Thoracic aorta (tissue), 2 donors: ENCODE results near the gene FAM120A. TPM values are rescaled to one million over a fixed set of nuclear protein-coding genes. Genes with fewer than 3 reads are reported as not detected.

Source experiments
- ATAC-seq: fragments of 150-250 bp; one replicate; pipeline ENCODE4 v1.8.0; 2017; ENCODE audit warnings: low read depth; ENCODE audit not compliant: insufficient number of reproducible peaks, low FRiP score
- DNase-seq: peaks from one replicate; pipeline ENCODE4 v3.0.0-alpha.2; 2020; ENCODE audit warnings: low spot score
- H3K27ac ChIP-seq, 2 donors: fragments of 200-600 bp; sonication (generic); 1 replicate in 1 of 2; 2 replicates in 1 of 2; pipeline ENCODE4 v1.5.1; 2016; ENCODE audit warnings: mild to moderate bottlenecking in 2 of 2, moderate library complexity in 2 of 2
- H3K27me3 ChIP-seq: fragments of 200-600 bp; sonication (generic); replicated peaks from 2 replicates; pipeline ENCODE4 v1.6.0; 2016; ENCODE audit warnings: mild to moderate bottlenecking; ENCODE audit not compliant: insufficient read depth
- H3K36me3 ChIP-seq: fragments of 200-600 bp; sonication (generic); one replicate; pipeline ENCODE4 v1.5.1; 2016
- H3K4me1 ChIP-seq, 2 donors: fragments of 200-600 bp; sonication (generic); 1 replicate in 1 of 2; 2 replicates in 1 of 2; pipeline versions ENCODE4 v1.5.1 to v1.6.0; 2016; ENCODE audit warnings: low read depth in 2 of 2, mild to moderate bottlenecking in 1 of 2; ENCODE audit not compliant: control insufficient read depth in 1 of 2
- H3K4me3 ChIP-seq: fragments of 200-600 bp; sonication (generic); 2 replicates; pipeline ENCODE4 v1.5.1; 2016; ENCODE audit warnings: mild to moderate bottlenecking
- H3K9me3 ChIP-seq: fragments of 200-600 bp; sonication (generic); 2 replicates; pipeline ENCODE4 v1.5.1; 2016
- CTCF ChIP-seq: fragments of 200-600 bp; sonication (generic); IDR thresholded peaks from one replicate; pipeline ENCODE4 v1.5.1; 2019; ENCODE audit warnings: antibody characterized with exemption
- total RNA-seq, 2 donors: library from RNA; depleted of rRNA; stranded (reverse); fragments of >200 nt; gene quantifications; one replicate each; pipeline versions ENCODE4 v1.1.0 to v1.2.3, GENCODE V29; 2016

Gene FAM120A
- total RNA-seq, 2 donors from 2014 or later, result 65.3 to 87.8 TPM

DNA sequence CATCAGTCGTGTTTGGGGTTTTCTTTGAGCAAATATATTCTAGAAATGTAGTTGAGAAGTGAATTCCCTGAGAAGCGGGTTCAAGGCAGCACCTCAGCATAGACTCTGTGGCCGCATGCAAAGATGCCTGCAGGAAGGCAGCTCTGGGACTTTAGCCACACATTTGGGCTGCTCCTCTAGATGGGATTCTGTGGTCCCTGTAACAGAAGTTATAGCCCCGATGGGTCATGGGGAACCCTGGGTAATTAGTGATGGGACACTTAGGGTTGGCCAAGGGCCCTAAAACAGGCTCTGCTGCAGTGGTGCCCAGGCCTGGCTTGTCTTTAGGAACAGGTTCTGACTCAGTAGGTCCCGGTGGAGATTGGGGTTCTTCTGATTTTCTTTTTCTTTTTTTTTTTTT, 161.7 kb downstream of the FAM120A start:
- DNase-seq (no peak), ATAC-seq (no peak)
- Histone ChIP-seq H3K27me3 (no peaks in the 10 kb centered on the region), H3K27ac (no peak overlapping the region), H3K9me3 (peaks cover 10% of the 10 kb centered on the region), H3K36me3 (no peaks in the 10 kb centered on the region), H3K4me3 (no peak overlapping the region), H3K4me1 (peaks cover 10 to 26% of the 10 kb centered on the region in 2 donors)
- no peak for TF ChIP-seq CTCF

GRCh38 chr9:93613791-93614190, 162.3 kb downstream of the FAM120A start:
- H3K27ac ChIP-seq, result no peak overlapping the region
- TF ChIP-seq CTCF, result no peak
- peaks cover 10 to 28% of the 10 kb centered on the region in 2 donors for H3K4me1 ChIP-seq
- ATAC-seq (no peak), DNase-seq (no peak)
- H3K36me3 ChIP-seq, result no peaks in the 10 kb centered on the region
- no peak overlapping the region for H3K4me3 ChIP-seq
- H3K27me3 ChIP-seq, result no peaks in the 10 kb centered on the region
- peaks cover 10% of the 10 kb centered on the region for H3K9me3 ChIP-seq

- TF ChIP-seq CTCF, result no peak
- Histone ChIP-seq H3K27me3 (no peaks in the 10 kb centered on the region), H3K36me3 (no peaks in the 10 kb centered on the region), H3K4me1 (peaks cover 10 to 40% of the 10 kb centered on the region in 2 donors), H3K4me3 (no peak overlapping the region), H3K9me3 (peaks cover 3% of the 10 kb centered on the region), H3K27ac (no peak overlapping the region)
- DNase-seq, result no peak
- no peak for ATAC-seq
Observed at GRCh38 chr9:93614830-93615468, 163.5 kb downstream of the FAM120A start.

Other genes starting within 250 kb of the FAM120A start
- 10 to 100 TPM; 48.5 to 56.2 TPM for gene FAM120AOS, start 1.9 kb downstream of the FAM120A start, total RNA-seq
- 10 to 100 TPM; 29.9 to 36.6 TPM for gene PHF2, start 124.9 kb downstream of the FAM120A start, total RNA-seq